ENCODE measurements around the gene CAMK2N1.

DNA sequence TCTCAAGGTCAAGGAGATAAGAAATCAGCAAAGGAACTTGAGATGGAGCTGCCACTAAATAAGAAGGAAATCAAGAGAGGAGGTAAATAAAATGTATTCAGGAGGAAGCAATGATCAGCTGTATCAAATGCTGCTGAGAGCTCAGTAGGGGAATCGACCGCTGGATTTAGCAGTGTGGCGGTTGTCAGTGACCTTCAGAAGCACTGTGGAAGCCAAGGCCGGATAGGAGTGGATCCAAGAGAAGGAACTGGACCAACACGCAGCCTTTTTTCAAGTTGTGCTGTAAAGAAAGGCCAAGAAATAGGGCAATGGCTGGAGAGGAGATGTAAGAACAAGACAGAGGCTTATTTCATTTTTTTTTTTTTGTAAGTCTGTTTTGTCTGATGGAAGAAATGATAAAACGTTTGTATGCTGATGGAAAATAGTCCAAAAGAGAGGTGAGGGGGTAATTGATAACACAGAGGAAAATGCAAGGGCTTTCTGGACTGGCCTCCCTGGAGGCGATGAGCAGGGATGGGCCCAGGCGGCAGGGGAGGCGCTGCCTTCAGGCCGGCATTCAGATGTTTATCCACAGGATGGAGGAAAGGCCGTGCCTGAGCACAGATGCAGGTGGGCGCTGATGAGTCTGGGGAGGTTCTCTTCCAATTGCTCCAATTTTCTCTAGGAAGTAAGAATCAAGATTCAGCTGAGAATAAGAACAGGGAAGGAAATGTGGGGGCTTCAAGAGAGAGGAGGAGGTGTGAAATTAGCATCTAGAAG lies 48.8 kb upstream of the CAMK2N1 start:
- TF ChIP-seq, protein P1, sequence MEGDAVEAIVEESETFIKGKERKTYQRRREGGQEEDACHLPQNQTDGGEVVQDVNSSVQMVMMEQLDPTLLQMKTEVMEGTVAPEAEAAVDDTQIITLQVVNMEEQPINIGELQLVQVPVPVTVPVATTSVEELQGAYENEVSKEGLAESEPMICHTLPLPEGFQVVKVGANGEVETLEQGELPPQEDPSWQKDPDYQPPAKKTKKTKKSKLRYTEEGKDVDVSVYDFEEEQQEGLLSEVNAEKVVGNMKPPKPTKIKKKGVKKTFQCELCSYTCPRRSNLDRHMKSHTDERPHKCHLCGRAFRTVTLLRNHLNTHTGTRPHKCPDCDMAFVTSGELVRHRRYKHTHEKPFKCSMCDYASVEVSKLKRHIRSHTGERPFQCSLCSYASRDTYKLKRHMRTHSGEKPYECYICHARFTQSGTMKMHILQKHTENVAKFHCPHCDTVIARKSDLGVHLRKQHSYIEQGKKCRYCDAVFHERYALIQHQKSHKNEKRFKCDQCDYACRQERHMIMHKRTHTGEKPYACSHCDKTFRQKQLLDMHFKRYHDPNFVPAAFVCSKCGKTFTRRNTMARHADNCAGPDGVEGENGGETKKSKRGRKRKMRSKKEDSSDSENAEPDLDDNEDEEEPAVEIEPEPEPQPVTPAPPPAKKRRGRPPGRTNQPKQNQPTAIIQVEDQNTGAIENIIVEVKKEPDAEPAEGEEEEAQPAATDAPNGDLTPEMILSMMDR (conservative IDR thresholded peaks at IDR 0.05; ENCODE audit: low read depth, low read length): no peak
- TF ChIP-seq EZH2 (IDR thresholded peaks at IDR 0.05; ENCODE audit: borderline replicate concordance, low read depth, low read length, poor library complexity, severe bottlenecking): no peak
